Measurements from ENCODE around the gene APLP2.
A peak's percentile ranks its signal among the peaks of the same experiment; 100 is the strongest.
"Not testable (repeated sequence)": the region's sequence is repeated elsewhere in the genome, so short reads cannot be mapped to it uniquely, and the experiment has no call there.

The APLP2 gene

GRCh38 chr11:130069659-130070108 lies at the start of gene APLP2:
Gene APLP2 (plus strand): TSS chr11:130069894. CDS start chr11:130069978, 84 bp downstream.
- peak; percentile 96 for DNase-seq

DNA sequence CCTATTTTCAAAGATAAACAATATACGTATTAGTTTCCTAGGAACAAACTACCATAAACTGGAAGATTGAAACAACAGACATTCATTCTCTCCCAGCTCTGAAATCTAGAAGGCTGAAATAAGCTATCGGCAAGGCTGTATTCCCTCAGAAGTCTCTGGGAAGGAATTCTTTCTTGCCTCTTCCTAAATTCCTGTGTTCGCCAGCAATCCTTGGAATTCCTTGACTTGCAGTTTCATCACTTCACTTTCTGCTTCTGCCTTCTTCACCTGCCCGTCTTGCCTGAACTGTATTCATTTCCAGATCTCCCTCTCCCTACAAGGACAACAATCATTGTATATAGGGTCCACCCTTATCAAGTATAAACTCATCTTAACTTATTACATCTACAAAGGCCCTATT lies 49.4 kb upstream of the APLP2 start:
- no peak for DNase-seq

DNA sequence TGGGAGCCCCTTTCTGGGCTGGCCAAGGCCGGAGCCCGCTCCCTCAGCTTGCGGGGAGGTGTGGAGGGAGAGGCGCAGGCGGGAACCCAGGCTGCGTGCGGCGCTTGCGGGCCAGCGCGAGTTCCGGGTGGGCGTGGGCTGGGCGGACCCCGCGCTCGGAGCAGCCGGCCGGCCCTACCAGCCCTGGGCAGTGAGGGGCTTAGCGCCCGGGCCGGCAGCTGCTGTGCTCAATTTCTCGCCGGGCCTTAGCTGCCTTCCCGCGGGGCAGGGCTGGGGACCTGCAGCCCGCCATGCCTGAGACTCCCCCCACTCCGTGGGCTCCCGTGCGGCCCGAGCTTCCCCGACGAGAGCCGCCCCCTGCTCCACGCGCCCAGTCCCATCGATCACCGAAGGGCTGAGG lies 48.1 kb upstream of the APLP2 start:
- DNase-seq: not testable (repeated sequence)

- no peak for DNase-seq
Measured at GRCh38 chr11:130022799-130023198, 46.9 kb upstream of the APLP2 start.

DNA sequence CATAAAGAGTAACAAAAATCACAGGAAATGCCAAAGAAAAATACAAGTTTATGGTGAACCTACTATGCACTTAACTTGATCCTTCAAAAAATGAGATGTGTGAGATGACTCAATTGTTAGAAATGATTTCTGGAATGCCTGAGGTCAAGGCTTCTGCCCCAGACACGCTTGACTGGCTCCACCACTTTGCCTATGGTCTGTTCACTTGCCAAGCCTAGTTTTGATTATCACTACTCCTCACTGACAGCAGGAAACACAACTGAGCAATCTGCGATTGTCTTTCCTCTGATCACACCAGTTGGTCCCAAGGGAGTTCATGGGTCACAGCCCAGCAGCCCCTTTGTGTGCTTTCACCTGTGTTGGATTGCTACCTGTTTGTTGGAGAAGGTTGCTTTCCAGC lies 46.5 kb upstream of the APLP2 start:
- no peak for DNase-seq

DNA sequence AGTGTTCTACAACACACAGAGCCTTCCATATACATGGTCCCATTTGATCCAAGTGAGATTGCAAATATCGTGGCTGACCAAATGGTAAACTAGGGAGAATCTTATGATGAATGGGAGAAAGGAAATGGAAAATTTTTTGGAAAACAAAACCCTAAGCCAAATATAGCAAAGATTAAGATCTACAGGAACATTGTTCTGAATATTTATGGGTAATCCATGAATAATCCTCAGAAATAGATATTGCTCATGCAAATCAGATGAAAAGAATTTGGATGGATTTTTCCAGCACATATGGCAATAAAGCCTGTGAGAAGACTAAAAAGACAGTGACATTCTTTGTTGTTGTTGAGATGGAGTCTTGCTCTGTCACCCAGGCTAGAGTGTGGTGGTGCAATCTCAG lies 45.3 kb upstream of the APLP2 start:
- DNase-seq: no peak

- DNase-seq: no peak
Measured at GRCh38 chr11:130025371-130025770, 44.3 kb upstream of the APLP2 start.

GRCh38 chr11:130029137-130029536 lies 40.6 kb upstream of the APLP2 start:
- no peak for DNase-seq

DNA sequence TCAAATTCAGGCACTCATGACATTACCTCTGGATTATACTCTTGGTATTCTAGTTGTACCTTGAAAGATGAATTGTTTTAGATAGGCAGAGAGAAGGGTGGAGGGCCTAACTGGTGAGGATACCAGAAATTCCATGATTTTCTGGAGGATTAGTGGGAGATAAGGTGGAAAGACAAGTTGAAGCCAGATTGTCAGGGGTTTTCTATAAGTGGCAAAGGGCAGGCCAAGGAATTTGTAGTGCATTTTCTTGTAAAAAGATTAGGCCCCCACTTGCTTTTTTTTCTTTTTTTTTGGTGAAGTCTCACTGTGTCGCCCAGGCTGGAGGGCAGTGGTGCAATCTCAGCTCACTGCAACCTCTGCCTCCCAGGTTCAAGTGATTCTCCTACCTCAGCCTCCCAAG lies 38.6 kb upstream of the APLP2 start:
- no peak for DNase-seq

DNA sequence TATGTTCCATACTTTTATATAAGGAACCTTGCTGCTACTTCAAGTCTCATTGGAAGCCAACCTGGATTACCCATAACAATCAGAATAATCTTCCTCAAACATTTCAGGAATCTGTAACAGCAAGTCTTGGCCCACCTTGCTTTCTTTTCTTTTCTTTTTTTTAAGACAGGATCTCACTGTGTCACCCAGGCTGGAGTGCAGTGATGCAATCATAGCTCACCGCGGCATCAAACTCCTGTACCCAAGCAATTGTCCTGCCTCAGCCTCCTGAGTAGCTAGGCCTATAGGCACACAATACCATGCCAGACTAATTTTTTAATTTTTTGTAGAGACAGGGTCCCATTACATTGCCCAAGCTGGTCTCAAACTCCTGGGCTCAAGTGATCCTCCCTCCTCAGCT lies 37.7 kb upstream of the APLP2 start:
- DNase-seq: no peak

DNA sequence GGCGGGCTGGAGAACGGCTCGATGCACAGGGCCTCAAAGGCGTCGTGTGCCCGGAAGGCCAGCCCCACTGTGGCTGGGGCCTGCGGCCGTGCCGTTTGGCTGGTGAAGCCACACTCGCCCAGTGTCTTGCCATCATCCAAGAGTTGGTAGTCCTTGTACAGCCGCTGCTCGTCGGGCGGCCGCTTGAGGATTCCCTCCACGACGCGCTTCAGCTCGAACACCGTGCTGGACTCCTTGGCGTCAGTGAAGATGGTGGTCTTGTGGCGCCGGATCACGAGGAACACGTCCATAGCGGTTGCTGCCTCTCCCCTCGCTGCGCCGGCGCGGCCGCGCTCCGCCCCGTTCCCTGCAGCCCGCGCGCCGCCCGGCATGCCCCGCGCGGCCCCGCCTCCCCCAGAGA lies 36.8 kb upstream of the APLP2 start:
- DNase-seq: no peak

DNA sequence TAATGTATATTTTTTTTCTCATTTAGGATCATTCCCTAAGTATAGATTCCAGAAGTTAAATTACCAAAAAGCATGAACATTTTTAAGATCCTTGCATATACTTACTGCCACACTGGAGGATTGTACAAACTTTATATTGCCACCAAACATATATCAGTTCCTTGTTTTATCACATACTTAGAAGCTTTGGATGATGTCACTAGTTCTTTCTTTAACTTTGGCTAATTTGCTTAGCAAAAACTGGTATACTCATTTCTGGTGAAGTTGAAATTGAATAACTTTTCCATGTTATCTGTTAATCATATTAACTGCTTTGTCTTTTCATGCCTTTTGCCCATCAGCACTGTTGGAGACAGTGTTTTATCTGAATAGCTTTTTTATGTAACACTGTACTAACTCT lies 35.5 kb upstream of the APLP2 start:
- DNase-seq: no peak

- no peak for DNase-seq
Measured at GRCh38 chr11:130037058-130037457, 32.6 kb upstream of the APLP2 start.

- DNase-seq: no peak
Measured at GRCh38 chr11:130037881-130038585, 31.7 kb upstream of the APLP2 start.

DNA sequence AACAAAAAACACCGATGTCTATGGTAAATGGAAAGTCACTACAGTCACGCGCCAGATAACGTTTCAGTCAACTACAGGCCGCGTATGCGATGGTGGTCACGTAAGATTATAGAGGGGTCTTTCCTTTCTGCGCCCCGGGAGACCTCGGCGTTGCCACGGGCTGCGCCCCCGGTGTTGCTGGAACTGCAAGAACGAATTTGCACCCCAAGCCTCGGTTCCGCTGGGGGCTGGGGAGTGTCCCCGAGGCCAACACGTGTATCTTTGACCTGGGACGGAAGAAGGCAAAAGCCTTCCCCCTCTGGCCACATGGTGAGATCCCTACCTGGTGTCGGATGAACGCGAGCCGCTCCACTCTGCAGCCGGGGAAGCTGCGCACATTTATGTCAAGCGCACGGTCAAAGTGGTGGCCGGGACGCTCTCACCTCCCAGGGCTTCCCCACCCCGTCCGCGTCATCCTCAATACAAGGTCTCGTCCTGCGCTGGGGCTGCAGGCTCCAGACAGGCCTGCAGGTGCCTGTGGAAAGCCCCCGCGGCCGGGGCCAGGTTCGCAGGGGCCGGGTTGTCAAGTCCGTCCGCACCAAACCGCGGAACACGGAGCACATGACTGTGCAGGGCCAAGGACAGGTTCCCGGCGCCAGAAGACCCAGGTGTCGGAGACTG lies 29.3 kb upstream of the APLP2 start:
- no peak for DNase-seq

- DNase-seq: no peak
Measured at GRCh38 chr11:130042093-130042591, 27.6 kb upstream of the APLP2 start.

DNA sequence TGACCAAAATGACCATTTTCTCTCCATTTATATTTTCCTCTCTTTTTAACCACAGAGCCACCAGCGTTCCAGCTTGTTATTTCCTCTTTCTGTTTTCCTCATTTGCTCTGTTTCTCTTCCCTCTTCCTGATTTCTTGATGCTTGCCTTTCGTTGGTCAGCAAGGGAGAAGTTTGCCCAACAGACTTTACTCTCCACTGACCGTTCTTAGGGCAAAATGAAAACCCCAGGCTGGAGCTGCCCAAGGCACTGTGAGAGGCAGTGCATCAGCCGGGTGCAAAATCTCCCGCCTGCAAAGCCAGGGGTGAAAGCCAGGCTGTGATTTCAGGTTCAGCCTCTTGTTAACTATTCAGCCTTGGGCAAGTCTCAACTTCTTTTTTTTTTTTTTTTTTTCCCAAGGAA lies 26.1 kb upstream of the APLP2 start:
- no peak for DNase-seq

- no peak for DNase-seq
Measured at GRCh38 chr11:130047141-130047540, 22.6 kb upstream of the APLP2 start.

- no peak for DNase-seq
Measured at GRCh38 chr11:130049328-130049771, 20.3 kb upstream of the APLP2 start.

- DNase-seq: no peak
Measured at GRCh38 chr11:130050257-130050656, 19.4 kb upstream of the APLP2 start.

DNA sequence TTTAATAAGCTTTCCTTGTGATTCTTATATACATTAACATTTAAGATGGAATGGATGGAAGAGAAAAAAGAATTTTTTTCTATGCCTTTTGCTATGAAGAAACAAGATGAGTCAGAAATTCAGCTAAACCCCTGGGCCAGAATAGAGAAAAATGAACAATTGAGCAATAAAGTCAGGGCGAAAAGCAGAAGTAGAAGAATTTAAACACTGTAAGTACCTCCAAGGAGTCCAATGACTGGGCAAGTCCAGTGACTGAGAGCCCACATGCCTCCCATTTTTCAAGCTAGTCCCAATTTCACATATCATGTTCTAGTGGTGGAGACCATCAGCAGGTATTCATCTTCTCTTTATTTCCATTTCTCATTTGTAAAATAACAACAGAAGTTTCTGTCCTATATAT lies 18.6 kb upstream of the APLP2 start:
- no peak for DNase-seq

GRCh38 chr11:130052567-130052966 lies 17.1 kb upstream of the APLP2 start:
- DNase-seq: no peak

DNA sequence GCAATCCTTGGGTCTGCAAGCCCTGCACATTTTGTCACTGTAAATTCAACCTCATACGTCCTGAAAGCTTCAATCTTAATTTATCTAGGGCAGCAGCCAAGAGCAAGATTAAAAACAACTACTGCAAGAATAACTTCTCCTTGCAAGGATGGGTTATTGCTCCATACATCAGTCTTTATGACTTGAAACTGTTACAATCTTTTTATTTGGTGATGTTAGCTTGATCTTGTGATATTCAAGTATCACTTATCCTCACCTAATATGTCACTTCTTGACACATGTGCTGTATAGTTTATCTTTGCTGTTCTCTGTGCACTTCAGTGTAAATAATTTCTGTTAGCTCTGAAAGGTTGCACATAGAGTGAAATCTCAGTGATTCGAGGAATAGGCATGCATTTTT lies 14.7 kb upstream of the APLP2 start:
- DNase-seq: no peak

DNA sequence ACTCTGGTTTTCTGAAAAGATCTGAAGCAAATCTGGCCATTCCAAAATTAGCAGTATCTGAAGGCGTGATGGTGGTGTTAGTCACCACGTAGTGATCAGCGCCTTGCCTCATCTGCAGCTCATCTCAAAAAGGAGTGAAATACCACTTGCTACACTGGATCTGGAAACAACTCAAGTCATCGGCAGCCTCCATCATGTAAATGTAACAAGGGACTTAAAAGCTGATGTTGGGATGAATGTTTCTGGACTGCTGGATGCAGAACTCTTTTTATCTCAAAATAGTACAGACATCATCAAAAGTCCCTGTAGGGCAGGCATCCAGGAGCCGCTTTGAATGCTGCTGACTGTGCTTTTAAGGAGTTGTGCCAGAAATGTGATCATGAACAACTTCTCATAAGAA lies 14.1 kb upstream of the APLP2 start:
- no peak for DNase-seq

- DNase-seq: no peak
Measured at GRCh38 chr11:130061017-130061416, 8.7 kb upstream of the APLP2 start.
